ENCODE results near the gene SIGLEC12.

GRCh38 chr19:51477344-51477743, 24.3 kb downstream of the SIGLEC12 start:
- TF ChIP-seq, protein P1, sequence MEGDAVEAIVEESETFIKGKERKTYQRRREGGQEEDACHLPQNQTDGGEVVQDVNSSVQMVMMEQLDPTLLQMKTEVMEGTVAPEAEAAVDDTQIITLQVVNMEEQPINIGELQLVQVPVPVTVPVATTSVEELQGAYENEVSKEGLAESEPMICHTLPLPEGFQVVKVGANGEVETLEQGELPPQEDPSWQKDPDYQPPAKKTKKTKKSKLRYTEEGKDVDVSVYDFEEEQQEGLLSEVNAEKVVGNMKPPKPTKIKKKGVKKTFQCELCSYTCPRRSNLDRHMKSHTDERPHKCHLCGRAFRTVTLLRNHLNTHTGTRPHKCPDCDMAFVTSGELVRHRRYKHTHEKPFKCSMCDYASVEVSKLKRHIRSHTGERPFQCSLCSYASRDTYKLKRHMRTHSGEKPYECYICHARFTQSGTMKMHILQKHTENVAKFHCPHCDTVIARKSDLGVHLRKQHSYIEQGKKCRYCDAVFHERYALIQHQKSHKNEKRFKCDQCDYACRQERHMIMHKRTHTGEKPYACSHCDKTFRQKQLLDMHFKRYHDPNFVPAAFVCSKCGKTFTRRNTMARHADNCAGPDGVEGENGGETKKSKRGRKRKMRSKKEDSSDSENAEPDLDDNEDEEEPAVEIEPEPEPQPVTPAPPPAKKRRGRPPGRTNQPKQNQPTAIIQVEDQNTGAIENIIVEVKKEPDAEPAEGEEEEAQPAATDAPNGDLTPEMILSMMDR (IDR thresholded peaks at IDR 0.05), result no peak
- TF ChIP-seq POLR2A (IDR thresholded peaks at IDR 0.05), result no peak
- no peak for TF ChIP-seq POLR2AphosphoS5 (IDR thresholded peaks at IDR 0.05)
